ENCODE results near the gene RGL1.

- TF ChIP-seq EZH2 (IDR thresholded peaks at IDR 0.05; ENCODE audit: low read length, missing control alignments): no peak
- no peak for TF ChIP-seq CTCF (conservative IDR thresholded peaks at IDR 0.05 in 1 of 2, IDR thresholded peaks at IDR 0.05 in 1 of 2; ENCODE audit: low read depth in 1 of 2, low read length in 2 of 2)
Measured at GRCh38 chr1:183947988-183948387, 143.1 kb downstream of the RGL1 start.
